ENCODE data around the gene PXYLP1. TPM values are rescaled to one million over a fixed set of nuclear protein-coding genes. Genes with fewer than 3 reads are reported as not detected.

The PXYLP1 gene
- polyA plus RNA-seq, 3 donors = 4.1 to 10.9 (median 5.8) TPM

GRCh38 chr3:141306276-141306675 is 74.7 kb downstream of the PXYLP1 start:
- H3K27me3 ChIP-seq (ENCODE audit: control insufficient read depth in 2 of 2, insufficient read depth in 2 of 2, low read length in 2 of 2) = no peaks in the 10 kb centered on the region
- H2AFZ ChIP-seq (ENCODE audit: insufficient read depth, low read depth, low read length, poor library complexity, severe bottlenecking) = no peak overlapping the region
- H3K27ac Mint-ChIP-seq = no peak overlapping the region
- H3K27ac ChIP-seq (ENCODE audit: low read depth in 1 of 2, low read length in 2 of 2) = no peak overlapping the region
- no peaks in the 10 kb centered on the region for H3K36me3 ChIP-seq (replicated peaks in 1 of 2; ENCODE audit: control insufficient read depth in 1 of 2, insufficient read depth in 2 of 2, low read length in 2 of 2)
- peaks cover 0 to 2% (median 2%) of the 10 kb centered on the region in 3 donors for H3K27me3 Mint-ChIP-seq (ENCODE audit: low read depth in 3 of 3)
- H3K4me2 ChIP-seq (replicated peaks; ENCODE audit: extremely low read depth, low read length, poor library complexity, severe bottlenecking) = no peak overlapping the region
- intact Hi-C loops (cut with micrococcal nuclease) = loop anchor here in 1 of 2 donors (5.0 kb wide), 1 partner anchor 136 kb away; no protein-coding TSS in a partner anchor
- H3K4me3 Mint-ChIP-seq = no peak overlapping the region
- peaks cover 19% of the 10 kb centered on the region for H3K4me1 Mint-ChIP-seq
- no peaks in the 10 kb centered on the region for H3K9me3 ChIP-seq (replicated peaks in 1 of 2; ENCODE audit: control insufficient read depth in 1 of 2, insufficient read depth in 1 of 2, low read length in 2 of 2)
- peaks cover 12 to 16% of the 10 kb centered on the region in 2 donors for H3K4me1 ChIP-seq (ENCODE audit: control insufficient read depth in 1 of 2, insufficient read depth in 2 of 2, low read length in 2 of 2)
- TF ChIP-seq CTCF (IDR thresholded peaks at IDR 0.05) = no peak
- H3K9ac ChIP-seq (ENCODE audit: insufficient read depth, low read length, poor library complexity, severe bottlenecking) = no peak overlapping the region
- no peak for DNase-seq
- 83% methylated on average over 1 of the region's 5 CpGs for WGBS (ENCODE audit: insufficient coverage)
- H4K20me1 ChIP-seq (ENCODE audit: insufficient read depth, low read length) = no peaks in the 10 kb centered on the region
- H3K79me2 ChIP-seq (ENCODE audit: insufficient read depth, low read length) = peaks cover 4% of the 10 kb centered on the region
- peaks cover under 1 to 2% of the 10 kb centered on the region in 2 donors for H3K36me3 Mint-ChIP-seq
- no peak overlapping the region for H3K4me3 ChIP-seq (replicated peaks in 1 of 3; ENCODE audit: low read depth in 2 of 3, low read length in 3 of 3)
- H3K9me3 Mint-ChIP-seq = no peaks in the 10 kb centered on the region

- Histone ChIP-seq H3K9ac (ENCODE audit: insufficient read depth, low read length, poor library complexity, severe bottlenecking) (no peak overlapping the region), H3K4me1 (ENCODE audit: control insufficient read depth in 1 of 2, insufficient read depth in 2 of 2, low read length in 2 of 2) (peaks cover 13 to 19% of the 10 kb centered on the region in 2 donors), H3K79me2 (ENCODE audit: insufficient read depth, low read length) (peaks cover 4% of the 10 kb centered on the region), H3K27ac (ENCODE audit: low read depth in 1 of 2, low read length in 2 of 2) (no peak overlapping the region), H3K4me3 (replicated peaks in 1 of 3; ENCODE audit: low read depth in 2 of 3, low read length in 3 of 3) (no peak overlapping the region), H2AFZ (ENCODE audit: insufficient read depth, low read depth, low read length, poor library complexity, severe bottlenecking) (no peak overlapping the region), H4K20me1 (ENCODE audit: insufficient read depth, low read length) (no peaks in the 10 kb centered on the region), H3K4me2 (replicated peaks; ENCODE audit: extremely low read depth, low read length, poor library complexity, severe bottlenecking) (no peak overlapping the region), H3K9me3 (replicated peaks in 1 of 2; ENCODE audit: control insufficient read depth in 1 of 2, insufficient read depth in 1 of 2, low read length in 2 of 2) (no peaks in the 10 kb centered on the region), H3K27me3 (ENCODE audit: control insufficient read depth in 2 of 2, insufficient read depth in 2 of 2, low read length in 2 of 2) (no peaks in the 10 kb centered on the region), H3K36me3 (replicated peaks in 1 of 2; ENCODE audit: control insufficient read depth in 1 of 2, insufficient read depth in 2 of 2, low read length in 2 of 2) (no peaks in the 10 kb centered on the region)
- 71% methylated on average over 3 of the region's 5 CpGs for WGBS (ENCODE audit: insufficient coverage)
- no peak for DNase-seq
- peaks cover 23% of the 10 kb centered on the region for H3K4me1 Mint-ChIP-seq
- no peaks in the 10 kb centered on the region for H3K9me3 Mint-ChIP-seq
- no peak overlapping the region for H3K27ac Mint-ChIP-seq
- H3K4me3 Mint-ChIP-seq = no peak overlapping the region
- no peaks in the 10 kb centered on the region for H3K36me3 Mint-ChIP-seq
- peaks cover 0 to 2% (median 2%) of the 10 kb centered on the region in 3 donors for H3K27me3 Mint-ChIP-seq (ENCODE audit: low read depth in 3 of 3)
- intact Hi-C loops (cut with micrococcal nuclease) = loop anchor here in 1 of 2 donors (5.0 kb wide), 1 partner anchor 135 kb away; no protein-coding TSS in a partner anchor
- no peak for TF ChIP-seq CTCF (IDR thresholded peaks at IDR 0.05)
These were observed 75.3 kb downstream of the PXYLP1 start for GRCh38 chr3:141306922-141307321.
